Endothelial cell of umbilical vein (primary cell): ENCODE results near the gene LAMTOR4. TPM values are rescaled to one million over a fixed set of nuclear protein-coding genes. Genes with fewer than 3 reads are reported as not detected.

ENCODE experiments used
- BruUV-seq: library from RNA; stranded (reverse); fragments of 400-500 nt; replicated peaks from 2 replicates; lab custom pipeline; 2021; lab: Mats Ljungman, UMichigan
- CTCF ChIA-PET: fragments of 300-600, 350-600 bp; sonication (Branson Sonifier 250); formaldehyde crosslinking; loops from one replicate; lab custom pipeline; 2021; ENCODE audit warnings: antibody characterized with exemption, inconsistent platforms; lab: Charles Lee
- POLR2A ChIA-PET: fragments of 300-600, 350-600 bp; sonication (Branson Sonifier 250); formaldehyde crosslinking; loops from one replicate; lab custom pipeline; 2021; ENCODE audit warnings: antibody characterized with exemption, inconsistent platforms; lab: Charles Lee
- DNase-seq: peaks from one replicate; pipeline ENCODE4 v3.0.0-alpha.2; 2011; ENCODE audit warnings: low read depth, low spot score
- FAIRE-seq: peaks from 2 replicates; lab custom pipeline; 2011; peaks lifted over from hg19 to GRCh38; lab: Jason Lieb, UNC
- H2AFZ ChIP-seq: 2 replicates; pipeline ENCODE4 v1.6.0; 2012; ENCODE audit warnings: low read depth, low read length, control low read depth, inconsistent platforms
- H3K27ac ChIP-seq: 2 replicates; pipeline ENCODE4 v1.5.1; 2011; ENCODE audit warnings: low read depth, mild to moderate bottlenecking, control low read depth, low read length, moderate library complexity; ENCODE audit not compliant: insufficient read depth
- H3K27me3 ChIP-seq, 2 experiments: 2 replicates each; pipeline versions ENCODE4 v1.6.0 to v1.6.1; 2011; ENCODE audit warnings: low read length in 2 of 2, mixed read lengths in 1 of 2; ENCODE audit not compliant: control insufficient read depth in 2 of 2, insufficient read depth in 2 of 2
- H3K36me3 ChIP-seq, 2 experiments: 2 replicates in 1 of 2; 3 replicates in 1 of 2; pipeline ENCODE4 v1.5.1; 2011; ENCODE audit warnings: low read length in 2 of 2, mild to moderate bottlenecking in 1 of 2, moderate library complexity in 1 of 2; ENCODE audit not compliant: control insufficient read depth in 2 of 2, insufficient read depth in 2 of 2; ENCODE audit errors: extremely low read depth in 1 of 2
- H3K4me1 ChIP-seq: 3 replicates; pipeline ENCODE4 v1.5.1; 2011; ENCODE audit warnings: mild to moderate bottlenecking, low read length; ENCODE audit not compliant: control insufficient read depth, insufficient read depth; ENCODE audit errors: extremely low read depth
- H3K4me2 ChIP-seq: 2 replicates; pipeline ENCODE4 v1.6.1; 2011; ENCODE audit warnings: low read length, control low read depth, mixed read lengths; ENCODE audit not compliant: insufficient read depth
- H3K4me3 ChIP-seq, 3 experiments: fragments of 200-600 bp in 1 of 3; sonication (generic), shearing (Covaris generic) in 1 of 3; replicated peaks in 1 of 3; 2 replicates each; pipeline ENCODE4 v1.5.1; 2011 to 2016; ENCODE audit warnings: control low read depth in 3 of 3, low read length in 3 of 3, mild to moderate bottlenecking in 2 of 3, inconsistent platforms in 1 of 3, low read depth in 1 of 3, moderate library complexity in 1 of 3; ENCODE audit not compliant: insufficient read depth in 1 of 3
- H3K79me2 ChIP-seq: 2 replicates; pipeline ENCODE4 v1.6.0; 2012; ENCODE audit warnings: low read length, inconsistent platforms; ENCODE audit not compliant: control insufficient read depth, insufficient read depth
- H3K9ac ChIP-seq: replicated peaks from 2 replicates; pipeline ENCODE3; 2011; ENCODE audit warnings: low read length, control low read depth; ENCODE audit not compliant: insufficient read depth; ENCODE audit errors: extremely low read depth
- H3K9me1 ChIP-seq: replicated peaks from 3 replicates; pipeline ENCODE4 v1.6.0; 2011; ENCODE audit warnings: mild to moderate bottlenecking, low read length; ENCODE audit not compliant: control insufficient read depth, insufficient read depth; ENCODE audit errors: extremely low read depth
- H3K9me3 ChIP-seq: replicated peaks from 2 replicates; pipeline ENCODE4 v1.5.1; 2012; ENCODE audit warnings: low read length, inconsistent platforms; ENCODE audit not compliant: control insufficient read depth, insufficient read depth
- H4K20me1 ChIP-seq: replicated peaks from 2 replicates; pipeline ENCODE3; 2011; ENCODE audit warnings: mild to moderate bottlenecking, low read length; ENCODE audit not compliant: control insufficient read depth, insufficient read depth; ENCODE audit errors: extremely low read depth
- EZH2 ChIP-seq: IDR thresholded peaks from 2 replicates; pipeline ENCODE4 v1.6.1; 2012; ENCODE audit warnings: borderline replicate concordance, low read depth, mild to moderate bottlenecking, moderate library complexity, low read length, inconsistent platforms; ENCODE audit not compliant: severe bottlenecking
- JUN ChIP-seq: IDR thresholded peaks from 2 replicates; pipeline ENCODE4 v1.6.1; 2011; ENCODE audit warnings: borderline replicate concordance, low read depth; ENCODE audit not compliant: insufficient read length, insufficient read depth
- MYC ChIP-seq: IDR thresholded peaks from one replicate; pipeline ENCODE4 v1.6.1; 2011; ENCODE audit warnings: mild to moderate bottlenecking, low read depth, low read length
- POLR2A ChIP-seq: IDR thresholded peaks from 2 replicates; pipeline ENCODE4 v1.6.1; 2012; ENCODE audit warnings: low read depth, mild to moderate bottlenecking, control low read depth, low read length
- POLR2AphosphoS5 ChIP-seq: IDR thresholded peaks from 2 replicates; pipeline ENCODE4 v1.6.1; 2012; ENCODE audit warnings: low read depth, mild to moderate bottlenecking, control low read depth, low read length, moderate library complexity; ENCODE audit not compliant: insufficient read depth
- dilution Hi-C: fragments of 300-500 bp; cut with MboI; formaldehyde crosslinking; loops from one replicate; pipeline ENCODE4 v1.15.0; 2019; ENCODE audit warnings: low sequenced_read_pairs; ENCODE audit not compliant: extremely low pct_ligation_motif_present
- intact Hi-C: fragments of 100-400 bp; cut with micrococcal nuclease; formaldehyde crosslinking; loops from one replicate; pipeline ENCODE4 v1.10.0; 2022
- polyA plus RNA-seq, 4 experiments: library from polyadenylated mRNA; depleted of rRNA in 3 of 4; stranded (reverse) in 3 of 4; unstranded in 1 of 4; fragments of >200 nt; gene quantifications; 2 replicates each; pipeline versions ENCODE4 v1.2.1 to v1.2.3, GENCODE V29; 2011 to 2012; ENCODE audit warnings: missing spikeins in 1 of 4
- total RNA-seq: library from RNA; stranded (reverse); gene quantifications from 2 replicates; pipeline ENCODE4 v1.2.3, GENCODE V29; 2021
- TF ChIP-seq, protein P1 (sequence below), 2 donors: IDR thresholded peaks; 1 replicate in 1 of 2; 2 replicates in 1 of 2; pipeline ENCODE4 v1.5.1; 2011; ENCODE audit warnings: low read length in 2 of 2, mild to moderate bottlenecking in 2 of 2, moderate library complexity in 2 of 2, control low read depth in 1 of 2, inconsistent platforms in 1 of 2, low read depth in 1 of 2; ENCODE audit not compliant: insufficient read depth in 1 of 2; ENCODE audit errors: extremely low read depth in 1 of 2

The LAMTOR4 gene
- total and polyA plus RNA-seq, 2 donors (not counting 3 experiments of a cell fraction or from before 2014, with no cell fraction given), result 139 to 520 TPM

DNA sequence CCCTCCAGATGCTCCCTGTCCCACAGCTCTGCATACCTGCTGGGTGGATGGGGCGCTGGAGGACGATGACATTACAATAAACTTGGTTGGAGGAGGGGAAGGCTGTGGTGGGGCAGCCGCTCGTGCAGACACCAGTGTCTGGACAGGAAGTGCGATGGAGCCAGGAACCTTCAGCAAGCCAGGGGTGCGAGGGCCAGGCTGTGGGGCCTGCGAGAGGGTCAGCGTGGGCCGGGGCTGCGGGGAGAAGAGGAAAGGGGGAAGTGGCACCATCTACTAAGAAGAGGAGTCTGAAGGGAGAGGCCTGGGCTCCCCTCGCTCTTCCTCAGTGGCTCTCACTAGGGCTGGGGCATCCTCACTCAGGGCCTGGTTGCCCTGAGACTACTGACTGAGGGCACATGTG, 40.8 kb upstream of the LAMTOR4 start:
- intact Hi-C loops, result loop anchor here (10.0 kb wide), 1 partner anchor 1017 kb away; the partner anchor contains the start of gene SERPINE1
- no peak overlapping the region for H3K4me3 ChIP-seq
- H3K36me3 ChIP-seq, result peaks cover 12 to 49% of the 10 kb centered on the region in 2 experiments
- H3K4me1 ChIP-seq, result no peaks in the 10 kb centered on the region
- FAIRE-seq (no peak), DNase-seq (no peak)
- POLR2A ChIA-PET, result no interaction called here
- no peaks in the 10 kb centered on the region for H3K9me3 ChIP-seq
- no peaks in the 10 kb centered on the region for H4K20me1 ChIP-seq
- no TSS peak for BruUV-seq
- dilution Hi-C loops, result no loop called here
- no peak overlapping the region for H2AFZ ChIP-seq
- no peaks in the 10 kb centered on the region for H3K79me2 ChIP-seq
- H3K9ac ChIP-seq, result no peak overlapping the region
- no peak overlapping the region for H3K27ac ChIP-seq
- H3K9me1 ChIP-seq, result no peaks in the 10 kb centered on the region
- TF ChIP-seq EZH2 (no peak), POLR2A (no peak), POLR2AphosphoS5 (no peak), JUN (no peak), MYC (no peak)
- TF ChIP-seq, protein P1, sequence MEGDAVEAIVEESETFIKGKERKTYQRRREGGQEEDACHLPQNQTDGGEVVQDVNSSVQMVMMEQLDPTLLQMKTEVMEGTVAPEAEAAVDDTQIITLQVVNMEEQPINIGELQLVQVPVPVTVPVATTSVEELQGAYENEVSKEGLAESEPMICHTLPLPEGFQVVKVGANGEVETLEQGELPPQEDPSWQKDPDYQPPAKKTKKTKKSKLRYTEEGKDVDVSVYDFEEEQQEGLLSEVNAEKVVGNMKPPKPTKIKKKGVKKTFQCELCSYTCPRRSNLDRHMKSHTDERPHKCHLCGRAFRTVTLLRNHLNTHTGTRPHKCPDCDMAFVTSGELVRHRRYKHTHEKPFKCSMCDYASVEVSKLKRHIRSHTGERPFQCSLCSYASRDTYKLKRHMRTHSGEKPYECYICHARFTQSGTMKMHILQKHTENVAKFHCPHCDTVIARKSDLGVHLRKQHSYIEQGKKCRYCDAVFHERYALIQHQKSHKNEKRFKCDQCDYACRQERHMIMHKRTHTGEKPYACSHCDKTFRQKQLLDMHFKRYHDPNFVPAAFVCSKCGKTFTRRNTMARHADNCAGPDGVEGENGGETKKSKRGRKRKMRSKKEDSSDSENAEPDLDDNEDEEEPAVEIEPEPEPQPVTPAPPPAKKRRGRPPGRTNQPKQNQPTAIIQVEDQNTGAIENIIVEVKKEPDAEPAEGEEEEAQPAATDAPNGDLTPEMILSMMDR (IDR thresholded peaks at IDR 0.05; ENCODE audit: extremely low read depth in 1 of 2, insufficient read depth in 1 of 2, low read depth in 1 of 2, low read length in 2 of 2), result no peak
- CTCF ChIA-PET, result no interaction called here
- no peak overlapping the region for H3K4me2 ChIP-seq
- H3K27me3 ChIP-seq, result no peaks in the 10 kb centered on the region
